HG02884 (cell line): ENCODE data around the gene F2RL1.
"Not testable (repeated sequence)": the region's sequence is repeated elsewhere in the genome, so short reads cannot be mapped to it uniquely, and the experiment has no call there.

ENCODE experiments used
- ATAC-seq: cut with Tn5 transposase; IDR thresholded peaks from one replicate; pipeline ENCODE4 v1.9.1; 2021; ENCODE audit warnings: mild to moderate bottlenecking, moderate library complexity; ENCODE audit not compliant: unreplicated experiment

Gene F2RL1

DNA sequence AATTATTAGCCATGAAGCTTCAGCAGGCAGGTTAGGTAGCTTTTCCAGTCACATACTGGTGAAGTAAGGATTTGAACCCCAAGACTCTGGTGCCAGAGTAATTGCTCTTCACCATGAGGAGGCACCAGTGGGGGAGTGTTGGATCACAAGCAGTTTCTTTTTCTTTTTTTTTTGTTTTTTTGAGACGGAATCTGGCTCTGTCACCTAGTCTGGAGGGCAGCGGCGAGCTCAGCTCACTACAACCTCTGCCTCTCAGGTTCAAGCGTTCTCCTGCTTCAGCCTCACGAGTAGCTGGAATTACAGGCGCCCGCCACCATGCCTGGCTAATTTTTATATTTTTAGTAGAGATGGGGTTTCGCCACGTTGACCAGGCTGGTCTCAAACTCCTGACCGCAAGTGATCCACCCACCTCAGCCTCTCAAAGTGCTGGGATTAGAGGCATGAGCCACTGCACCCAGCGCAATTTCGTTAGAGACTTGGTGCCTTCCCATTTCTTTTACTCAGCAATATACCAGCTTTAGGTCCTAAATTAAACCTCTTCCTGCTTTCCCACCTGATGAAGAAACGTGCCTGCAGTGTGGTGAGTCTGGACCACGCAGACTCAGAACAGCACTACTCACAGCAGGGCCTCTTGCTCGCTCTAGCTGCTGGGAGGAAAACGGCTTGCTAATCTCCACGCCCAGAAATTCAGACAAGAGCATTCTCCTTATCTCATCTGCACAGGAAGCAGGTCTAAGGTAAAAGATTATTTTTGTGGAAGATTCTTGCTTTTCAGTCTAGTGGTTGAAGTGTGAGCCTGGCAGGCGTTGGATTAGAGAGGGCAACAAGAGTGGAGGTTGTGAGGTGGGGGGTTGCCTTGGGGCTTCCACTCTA is 30.8 kb downstream of the F2RL1 start, which contains the start of gene S100Z:
TSS of gene S100Z (plus strand) at position 596 of the 873 bp plus-strand sequence. CDS start 25,346 bp downstream, outside the sequence.
- no peak for ATAC-seq

GRCh38 chr5:76850543-76851145 is 31.8 kb downstream of the F2RL1 start:
- no peak for ATAC-seq

- no peak for ATAC-seq
Observed at GRCh38 chr5:76851728-76852369, 33.0 kb downstream of the F2RL1 start.

DNA sequence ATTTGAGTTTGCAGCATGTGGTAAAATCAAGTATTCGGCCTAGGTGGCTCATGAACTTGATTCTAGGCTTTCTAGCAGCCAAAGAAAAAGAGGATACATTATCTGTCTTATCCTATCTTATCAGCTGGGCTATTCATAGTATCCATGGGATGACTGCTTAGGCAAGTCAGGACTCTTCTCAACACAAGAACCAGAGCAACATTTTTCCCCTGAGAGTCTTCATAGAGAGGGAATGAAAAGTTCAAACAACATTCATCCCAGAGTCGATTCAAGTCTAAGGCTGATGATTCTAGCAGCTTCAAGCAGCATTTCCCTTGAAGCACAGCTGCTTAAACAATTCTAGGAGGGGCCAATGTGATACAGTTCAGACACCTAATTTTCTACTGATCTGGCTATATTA is 33.9 kb downstream of the F2RL1 start:
- no peak for ATAC-seq

GRCh38 chr5:76853741-76854140 is 34.9 kb downstream of the F2RL1 start:
- not testable (repeated sequence) for ATAC-seq

- ATAC-seq = no peak
Observed at GRCh38 chr5:76854644-76855043, 35.8 kb downstream of the F2RL1 start.

- not testable (repeated sequence) for ATAC-seq
Observed at GRCh38 chr5:76855501-76855900, 36.7 kb downstream of the F2RL1 start.

GRCh38 chr5:76855961-76856360 is 37.1 kb downstream of the F2RL1 start:
- ATAC-seq = no peak

DNA sequence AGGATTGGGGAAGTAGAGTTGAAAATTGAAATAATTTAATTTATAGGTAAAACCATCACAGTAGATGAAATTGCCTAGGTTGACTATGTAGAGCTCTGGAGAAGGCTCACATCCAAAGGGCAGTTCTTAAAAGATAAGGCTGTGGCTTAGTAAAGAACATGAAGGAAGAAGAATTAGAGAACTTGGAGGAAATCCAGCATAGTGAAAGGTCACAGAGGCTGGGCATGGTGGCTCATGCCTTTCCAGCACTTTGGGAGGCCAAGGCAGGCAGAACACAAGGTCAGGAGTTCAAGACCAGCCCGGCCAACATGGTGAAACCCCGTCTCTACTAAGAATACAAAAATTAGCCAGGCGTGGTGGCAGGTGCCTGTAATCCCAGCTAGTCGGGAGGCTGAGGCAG is 38.0 kb downstream of the F2RL1 start:
- not testable (repeated sequence) for ATAC-seq

DNA sequence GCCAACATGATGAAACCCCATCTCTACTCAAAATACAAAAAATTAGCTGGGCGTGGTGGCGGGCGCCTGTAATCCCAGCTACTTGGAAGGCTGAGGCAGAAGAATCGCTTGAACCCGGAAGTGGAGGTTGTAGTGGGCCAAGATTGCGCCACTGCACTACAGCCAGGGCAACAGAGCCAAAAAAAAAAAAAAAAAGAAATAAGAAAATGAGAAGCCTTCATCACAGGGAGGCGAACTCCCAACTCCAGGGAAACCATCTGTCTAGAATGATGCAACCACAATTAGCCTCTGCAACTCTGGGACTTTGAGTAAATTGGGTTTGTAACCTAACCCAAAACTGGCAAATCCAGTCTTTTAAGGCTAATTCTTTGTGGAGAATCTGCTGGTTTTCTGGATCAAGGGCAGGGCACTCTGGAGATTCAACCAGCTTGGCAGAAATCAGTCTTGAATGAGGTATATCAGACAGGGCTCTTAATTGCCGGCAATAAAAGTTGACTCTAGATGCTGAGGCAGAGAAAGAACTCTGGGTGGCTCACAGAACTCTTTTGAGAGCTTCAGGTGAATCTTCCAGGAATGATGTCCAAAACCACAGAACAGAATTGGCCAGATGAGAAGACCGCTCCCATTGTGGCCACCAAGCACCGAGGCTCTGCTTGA is 40.9 kb downstream of the F2RL1 start:
- ATAC-seq = no peak

DNA sequence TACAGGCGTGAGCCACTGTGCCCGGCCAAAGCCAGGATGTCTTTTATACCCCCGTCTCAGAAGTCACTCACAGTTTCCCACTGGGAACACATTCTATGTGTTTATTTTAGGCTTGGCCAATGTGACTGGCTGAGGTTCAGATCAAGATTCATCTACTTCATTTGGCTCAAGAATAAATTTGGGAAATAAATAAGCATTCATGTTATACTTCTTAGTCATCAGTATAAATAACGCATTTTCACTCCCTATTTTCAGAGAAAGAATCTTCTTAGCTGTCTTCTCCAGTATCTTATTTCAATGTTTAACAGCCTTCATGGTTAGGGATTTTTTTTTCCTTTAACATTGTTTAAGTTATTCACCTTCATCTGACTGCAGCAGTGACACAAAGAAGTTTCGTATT is 42.8 kb downstream of the F2RL1 start:
- ATAC-seq = no peak

- ATAC-seq = no peak
Observed at GRCh38 chr5:76863001-76863400, 44.2 kb downstream of the F2RL1 start.

- ATAC-seq = no peak
Observed at GRCh38 chr5:76866503-76866902, 47.7 kb downstream of the F2RL1 start.

GRCh38 chr5:76867038-76867437 is 48.2 kb downstream of the F2RL1 start:
- ATAC-seq = no peak

DNA sequence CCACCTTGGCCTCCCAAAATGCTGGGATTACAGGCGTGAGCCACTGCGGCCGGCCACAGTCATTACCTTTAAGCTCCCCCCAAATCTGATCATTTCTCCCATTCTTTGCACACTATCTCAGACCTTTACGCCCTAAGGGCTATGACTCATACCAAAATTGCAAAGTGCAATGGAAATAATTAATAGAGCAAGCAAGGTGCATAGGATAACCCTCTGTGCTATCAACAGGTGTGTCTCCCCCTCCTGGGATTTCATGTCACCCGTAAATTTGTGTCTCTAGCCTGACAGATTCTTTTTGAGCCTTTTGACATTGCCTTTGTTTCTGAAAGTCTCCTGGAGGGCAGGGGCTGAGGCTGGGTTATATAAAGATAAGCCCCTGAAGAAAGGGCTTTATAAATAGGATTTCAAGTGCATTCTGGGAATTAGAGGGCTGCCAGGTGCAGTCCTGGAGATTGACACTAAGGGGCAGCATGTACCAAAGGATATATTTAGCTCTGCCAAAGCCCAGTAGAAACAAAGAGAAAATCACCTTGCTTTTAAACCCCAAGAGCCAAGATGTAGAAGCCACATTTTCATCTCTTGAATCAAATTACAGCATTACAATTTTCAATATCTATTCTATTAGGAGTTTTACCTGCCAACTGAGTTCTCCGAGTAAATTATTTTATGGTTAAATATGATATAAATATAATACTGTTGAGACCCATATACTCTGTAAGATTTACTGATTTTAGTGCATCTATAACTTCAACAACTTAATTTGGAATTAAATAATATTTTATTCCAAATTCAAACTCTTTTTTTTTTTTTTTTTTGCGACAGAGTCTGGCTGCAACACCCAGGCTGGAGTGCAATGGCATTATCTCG is 49.2 kb downstream of the F2RL1 start:
- no peak for ATAC-seq

GRCh38 chr5:76870046-76870445 is 51.2 kb downstream of the F2RL1 start:
- no peak for ATAC-seq

- ATAC-seq = no peak
Observed at GRCh38 chr5:76874088-76874581, 55.3 kb downstream of the F2RL1 start.
